Glutamatergic neuron (in vitro differentiated cells): ENCODE measurements around the gene FSTL3. TPM values are rescaled to one million over a fixed set of nuclear protein-coding genes. Genes with fewer than 3 reads are reported as not detected.
A peak's percentile ranks its signal among the peaks of the same experiment; 100 is the strongest.

ENCODE experiments used
- DNase-seq: peaks from one replicate; pipeline ENCODE4 v3.0.0; 2022
- H3K27ac Mint-ChIP-seq: one replicate; pipeline ENCODE4 v1.8.0; 2020; ENCODE audit warnings: mild to moderate bottlenecking, mixed read lengths, inconsistent platforms; ENCODE audit not compliant: unreplicated experiment
- H3K27me3 Mint-ChIP-seq: one replicate; pipeline ENCODE4 v1.8.0; 2020; ENCODE audit warnings: mild to moderate bottlenecking, moderate library complexity, mixed read lengths, inconsistent platforms; ENCODE audit not compliant: unreplicated experiment
- H3K36me3 Mint-ChIP-seq: one replicate; pipeline ENCODE4 v1.8.0; 2020; ENCODE audit warnings: mild to moderate bottlenecking, mixed read lengths, inconsistent platforms; ENCODE audit not compliant: unreplicated experiment
- H3K4me1 Mint-ChIP-seq: one replicate; pipeline ENCODE4 v1.8.0; 2020; ENCODE audit warnings: mild to moderate bottlenecking, low read depth, mixed read lengths, inconsistent platforms; ENCODE audit not compliant: unreplicated experiment
- H3K4me3 Mint-ChIP-seq: one replicate; pipeline ENCODE4 v1.8.0; 2020; ENCODE audit warnings: mild to moderate bottlenecking, mixed read lengths, inconsistent platforms; ENCODE audit not compliant: unreplicated experiment
- H3K9me3 Mint-ChIP-seq: one replicate; pipeline ENCODE4 v1.8.0; 2020; ENCODE audit warnings: mild to moderate bottlenecking, moderate library complexity, mixed read lengths, inconsistent platforms; ENCODE audit not compliant: unreplicated experiment
- total RNA-seq: library from RNA; stranded (reverse); fragmentation: NEBNext Ultra II Directional; extraction: Animal tissue kit (Norgen Biotek cat#: 25700); gene quantifications from one replicate; pipeline ENCODE4 v1.2.1, GENCODE V29; 2021; ENCODE audit not compliant: unreplicated experiment
- TF ChIP-seq, protein P1 (sequence below): fragments of 200-600 bp; sonication (generic); IDR thresholded peaks from one replicate; pipeline ENCODE4 v1.5.0; 2021; ENCODE audit not compliant: partially characterized antibody, unreplicated experiment

Gene FSTL3
- total RNA-seq, 1 donor from 2014 or later, result 10.7 TPM

DNA sequence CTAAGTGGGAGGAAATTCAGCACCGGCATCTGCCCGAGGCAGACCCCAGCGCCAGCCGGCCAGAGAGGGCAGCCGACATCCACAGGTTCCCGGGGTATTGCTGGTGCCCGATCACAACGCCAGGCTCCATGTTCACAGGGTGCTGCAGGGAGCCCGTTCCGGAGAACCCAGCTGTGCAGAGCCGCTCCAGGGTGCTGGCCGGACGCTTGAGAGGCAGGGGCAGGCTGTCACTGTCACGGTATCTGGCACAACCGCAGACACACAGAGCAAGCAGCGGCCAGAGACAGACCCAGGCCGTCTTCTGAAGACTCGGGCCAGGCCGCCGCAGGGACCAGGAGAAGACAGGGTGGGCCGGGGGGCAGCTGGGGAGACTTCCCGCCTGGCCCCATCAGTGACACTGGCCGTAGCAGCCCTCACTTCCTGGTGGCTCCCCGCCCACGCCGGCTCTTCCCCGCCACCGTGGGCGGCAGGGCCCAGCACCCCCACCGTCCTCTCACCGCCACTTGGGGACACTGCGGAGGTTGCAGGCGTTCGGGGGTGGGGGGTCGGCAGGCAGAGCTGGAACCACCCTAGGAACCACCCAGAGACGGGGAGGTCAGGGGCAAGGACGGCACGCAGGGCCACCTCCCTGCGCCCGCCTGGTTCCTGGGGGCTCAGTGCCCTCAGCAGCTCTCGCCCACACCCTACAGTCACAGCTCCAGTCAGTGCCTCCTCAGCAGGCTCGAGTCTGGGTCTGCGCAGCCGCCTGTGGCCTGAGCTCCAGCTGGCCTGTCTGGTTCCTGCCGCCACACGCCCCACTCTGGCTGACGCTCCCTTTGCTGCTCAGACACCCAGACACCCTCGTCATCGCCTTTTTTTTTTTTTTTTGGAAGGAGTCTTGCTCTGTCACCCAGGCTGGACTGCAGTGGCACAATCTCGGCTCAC lies 17.0 kb upstream of the FSTL3 start:
- Mint-ChIP-seq H3K27ac (peak overlapping the region; percentile 33), H3K36me3 (no peaks in the 10 kb centered on the region)
- TF ChIP-seq, protein P1, sequence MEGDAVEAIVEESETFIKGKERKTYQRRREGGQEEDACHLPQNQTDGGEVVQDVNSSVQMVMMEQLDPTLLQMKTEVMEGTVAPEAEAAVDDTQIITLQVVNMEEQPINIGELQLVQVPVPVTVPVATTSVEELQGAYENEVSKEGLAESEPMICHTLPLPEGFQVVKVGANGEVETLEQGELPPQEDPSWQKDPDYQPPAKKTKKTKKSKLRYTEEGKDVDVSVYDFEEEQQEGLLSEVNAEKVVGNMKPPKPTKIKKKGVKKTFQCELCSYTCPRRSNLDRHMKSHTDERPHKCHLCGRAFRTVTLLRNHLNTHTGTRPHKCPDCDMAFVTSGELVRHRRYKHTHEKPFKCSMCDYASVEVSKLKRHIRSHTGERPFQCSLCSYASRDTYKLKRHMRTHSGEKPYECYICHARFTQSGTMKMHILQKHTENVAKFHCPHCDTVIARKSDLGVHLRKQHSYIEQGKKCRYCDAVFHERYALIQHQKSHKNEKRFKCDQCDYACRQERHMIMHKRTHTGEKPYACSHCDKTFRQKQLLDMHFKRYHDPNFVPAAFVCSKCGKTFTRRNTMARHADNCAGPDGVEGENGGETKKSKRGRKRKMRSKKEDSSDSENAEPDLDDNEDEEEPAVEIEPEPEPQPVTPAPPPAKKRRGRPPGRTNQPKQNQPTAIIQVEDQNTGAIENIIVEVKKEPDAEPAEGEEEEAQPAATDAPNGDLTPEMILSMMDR, result no peak

DNA sequence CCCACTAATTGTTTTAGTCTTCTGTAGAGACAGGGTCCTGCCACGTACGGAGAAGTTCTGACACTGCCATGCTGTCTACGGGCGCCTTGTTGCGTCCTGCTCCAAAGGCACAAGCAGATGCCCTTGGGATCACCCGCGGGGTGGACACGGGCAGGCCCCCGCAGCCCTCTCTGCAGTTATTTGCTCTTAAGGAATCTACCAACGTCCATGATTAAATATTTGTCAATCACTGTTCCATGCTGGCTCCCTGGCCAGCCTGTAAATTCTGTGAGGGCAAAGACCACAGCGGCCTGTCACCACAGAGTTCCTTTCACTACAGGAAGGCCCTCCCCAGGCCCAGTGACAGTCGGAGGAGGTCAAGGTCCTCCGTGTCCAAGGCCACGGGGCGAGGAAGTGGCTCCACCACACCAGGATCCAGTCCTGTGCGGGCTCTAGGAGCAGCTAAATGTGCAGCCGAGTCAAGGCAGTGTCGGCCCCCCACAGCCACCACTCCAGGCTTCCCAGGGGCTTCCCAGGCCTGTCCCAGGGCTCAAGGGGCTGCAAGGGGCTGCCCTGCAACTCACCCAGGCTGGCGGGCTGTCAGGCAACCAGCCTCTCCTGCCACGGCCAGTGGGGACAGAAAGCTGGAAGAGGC lies 15.3 kb upstream of the FSTL3 start:
- Mint-ChIP-seq H3K9me3 (peaks cover 10% of the 10 kb centered on the region), H3K27me3 (peaks cover 10% of the 10 kb centered on the region), H3K36me3 (no peaks in the 10 kb centered on the region), H3K4me3 (peak overlapping the region; percentile 81), H3K4me1 (peaks cover 9% of the 10 kb centered on the region), H3K27ac (peak overlapping the region; percentile 62)
- DNase-seq, result no peak
- TF ChIP-seq, protein P1, result no peak

More for the DNA sequence above, 17.0 kb upstream of the FSTL3 start:
- Mint-ChIP-seq H3K4me1 (peaks cover 16% of the 10 kb centered on the region), H3K4me3 (no peak overlapping the region), H3K9me3 (peaks cover 6% of the 10 kb centered on the region), H3K27me3 (peaks cover 9% of the 10 kb centered on the region)
- no peak for DNase-seq

DNA sequence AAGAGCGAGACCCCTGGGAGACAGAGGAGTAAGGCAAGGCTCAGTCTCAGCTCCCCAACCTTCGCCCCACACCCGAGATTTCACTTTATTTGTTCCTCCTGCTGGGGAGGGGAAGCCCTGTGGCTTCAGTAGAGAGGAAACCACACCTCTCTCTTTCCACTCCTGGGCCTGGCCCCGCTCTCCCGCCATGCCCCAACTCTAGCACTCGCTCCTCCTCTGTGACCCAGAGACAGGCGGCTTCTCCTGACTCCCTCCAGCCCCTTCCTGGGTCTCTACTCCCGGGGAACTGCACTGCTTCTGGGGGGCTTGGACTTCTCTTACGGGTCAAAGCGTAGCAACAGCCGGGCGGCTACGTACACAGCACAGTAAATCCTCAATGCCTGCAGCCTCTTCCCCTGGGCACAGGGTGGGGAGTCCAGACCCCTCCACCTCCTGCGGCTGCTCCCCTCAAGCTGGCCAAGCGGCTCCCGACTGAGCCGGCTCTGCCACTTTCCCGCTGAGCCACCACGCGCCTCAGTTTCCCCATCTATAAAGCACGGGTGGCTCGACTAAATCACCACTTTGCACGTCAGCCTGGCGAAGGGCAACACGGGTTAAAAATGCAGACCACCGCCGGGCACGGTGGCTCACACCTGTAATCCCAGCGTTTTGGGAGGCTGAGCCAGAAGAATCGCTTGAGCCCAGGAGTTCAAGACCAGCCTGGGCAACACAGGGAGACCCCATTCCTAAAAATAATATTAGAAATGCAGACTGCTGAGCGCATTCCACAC lies 14.6 kb upstream of the FSTL3 start:
- H3K36me3 Mint-ChIP-seq, result no peaks in the 10 kb centered on the region
- no peak for DNase-seq
- peaks cover 10% of the 10 kb centered on the region for H3K27me3 Mint-ChIP-seq
- TF ChIP-seq, protein P1, result no peak
- peak overlapping the region; percentile 81 for H3K4me3 Mint-ChIP-seq
- H3K9me3 Mint-ChIP-seq, result peaks cover 12% of the 10 kb centered on the region
- peaks cover 4% of the 10 kb centered on the region for H3K4me1 Mint-ChIP-seq
- H3K27ac Mint-ChIP-seq, result no peak overlapping the region

DNA sequence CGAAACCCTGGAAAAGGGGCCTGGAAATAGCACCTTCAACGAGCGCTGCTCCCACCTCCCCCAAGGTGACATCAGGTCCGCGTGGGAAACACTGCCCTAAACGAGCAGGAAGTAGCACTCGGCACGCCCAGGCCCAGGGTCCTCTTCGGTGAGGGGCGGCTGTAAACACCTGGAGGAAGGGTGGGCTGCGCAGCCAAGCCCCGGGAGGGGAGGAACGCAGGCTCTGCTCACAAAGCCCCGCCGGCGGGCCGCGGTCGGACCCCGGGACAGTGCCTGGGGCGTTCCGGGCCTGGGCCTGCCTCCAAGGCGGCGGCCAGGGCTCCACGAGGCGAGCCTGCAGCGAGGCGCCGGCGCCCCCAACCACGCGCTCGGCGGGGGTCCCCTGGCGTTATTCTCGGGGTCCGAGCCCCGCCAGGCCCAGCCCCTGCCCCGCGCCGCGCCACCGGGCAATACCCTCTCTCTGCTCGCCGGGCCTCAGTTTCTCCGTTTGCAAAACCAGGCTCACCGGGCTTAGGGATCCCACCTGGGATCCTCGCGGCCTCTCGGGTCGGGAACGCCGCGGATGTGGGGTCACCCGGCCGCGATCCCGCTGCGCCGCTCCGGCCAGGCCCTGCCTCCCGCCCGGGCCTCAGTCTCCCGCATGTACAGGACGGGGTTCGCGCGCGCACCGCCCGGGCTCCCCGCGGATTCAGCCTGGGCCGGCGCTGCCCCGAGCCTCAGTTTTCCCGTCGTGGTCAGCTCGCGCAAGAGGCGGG lies 13.8 kb upstream of the FSTL3 start:
- DNase-seq, result no peak
- Mint-ChIP-seq H3K4me3 (peak overlapping the region; percentile 81), H3K27me3 (peaks cover 10% of the 10 kb centered on the region), H3K36me3 (no peaks in the 10 kb centered on the region), H3K27ac (no peak overlapping the region), H3K9me3 (peaks cover 15% of the 10 kb centered on the region), H3K4me1 (peaks cover 4% of the 10 kb centered on the region)
- TF ChIP-seq, protein P1, result no peak
